ENCODE data around the gene KLHL17.

The KLHL17 gene

DNA sequence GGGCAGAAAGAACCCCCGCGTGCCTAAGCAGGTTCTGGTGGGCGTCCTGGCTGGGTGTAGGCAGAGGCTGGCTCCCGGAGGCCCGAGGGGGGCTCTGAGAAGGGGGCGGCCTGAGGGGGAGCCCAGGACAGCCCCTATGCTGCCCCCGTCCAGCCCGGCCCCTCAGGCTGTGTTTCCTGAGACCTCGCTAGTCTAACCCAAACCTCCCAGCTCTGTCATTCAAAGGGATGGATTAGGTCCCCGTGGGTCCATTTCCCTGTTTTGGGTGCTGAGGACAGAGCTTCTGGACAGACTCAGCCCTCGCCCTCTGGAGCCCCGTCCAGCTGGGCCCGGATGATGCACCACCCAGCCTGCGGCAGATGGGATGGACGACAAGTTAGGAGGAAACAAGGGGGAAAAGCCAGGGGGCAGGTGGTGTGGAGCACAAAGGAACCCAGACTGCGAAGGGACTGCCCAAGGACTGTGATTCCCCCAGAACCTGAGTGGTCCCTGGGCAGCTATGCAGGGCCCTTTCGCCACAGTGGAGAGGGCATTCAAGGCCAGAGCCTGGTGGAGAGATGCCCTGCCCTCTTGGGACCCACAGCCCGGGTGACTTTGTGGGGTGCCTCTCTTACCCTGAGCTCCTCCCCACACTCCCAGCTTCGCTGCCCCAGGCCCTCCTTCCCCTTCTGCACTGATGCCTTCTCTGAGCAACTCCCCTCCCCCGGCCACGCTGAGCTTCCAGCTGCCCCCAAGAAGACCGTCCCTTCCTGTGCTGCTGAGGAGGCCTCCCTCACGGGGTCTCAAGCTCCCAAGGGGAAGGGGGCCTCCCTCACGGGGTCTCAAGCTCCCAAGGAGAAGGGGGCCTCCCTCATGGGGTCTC is 36.7 kb downstream of the KLHL17 start:
- H3K4me3 ChIP-seq (ENCODE audit: severe bottlenecking) = no peak overlapping the region
- H3K36me3 ChIP-seq (ENCODE audit: low read depth) = no peaks in the 10 kb centered on the region
- ATAC-seq (ENCODE audit: low read depth) (no peak), DNase-seq (ENCODE audit: low spot score) (peak; percentile 57)
- H3K4me1 ChIP-seq (ENCODE audit: insufficient read depth, poor library complexity, severe bottlenecking) = peaks cover 5% of the 10 kb centered on the region
- TF ChIP-seq, protein P1, sequence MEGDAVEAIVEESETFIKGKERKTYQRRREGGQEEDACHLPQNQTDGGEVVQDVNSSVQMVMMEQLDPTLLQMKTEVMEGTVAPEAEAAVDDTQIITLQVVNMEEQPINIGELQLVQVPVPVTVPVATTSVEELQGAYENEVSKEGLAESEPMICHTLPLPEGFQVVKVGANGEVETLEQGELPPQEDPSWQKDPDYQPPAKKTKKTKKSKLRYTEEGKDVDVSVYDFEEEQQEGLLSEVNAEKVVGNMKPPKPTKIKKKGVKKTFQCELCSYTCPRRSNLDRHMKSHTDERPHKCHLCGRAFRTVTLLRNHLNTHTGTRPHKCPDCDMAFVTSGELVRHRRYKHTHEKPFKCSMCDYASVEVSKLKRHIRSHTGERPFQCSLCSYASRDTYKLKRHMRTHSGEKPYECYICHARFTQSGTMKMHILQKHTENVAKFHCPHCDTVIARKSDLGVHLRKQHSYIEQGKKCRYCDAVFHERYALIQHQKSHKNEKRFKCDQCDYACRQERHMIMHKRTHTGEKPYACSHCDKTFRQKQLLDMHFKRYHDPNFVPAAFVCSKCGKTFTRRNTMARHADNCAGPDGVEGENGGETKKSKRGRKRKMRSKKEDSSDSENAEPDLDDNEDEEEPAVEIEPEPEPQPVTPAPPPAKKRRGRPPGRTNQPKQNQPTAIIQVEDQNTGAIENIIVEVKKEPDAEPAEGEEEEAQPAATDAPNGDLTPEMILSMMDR (IDR thresholded peaks at IDR 0.05; ENCODE audit: poor library complexity, severe bottlenecking) = no peak
- H3K27ac ChIP-seq (ENCODE audit: poor library complexity, severe bottlenecking) = no peak overlapping the region
- H3K27me3 ChIP-seq (ENCODE audit: insufficient read depth, poor library complexity, severe bottlenecking) = no peaks in the 10 kb centered on the region
- H3K9me3 ChIP-seq (ENCODE audit: severe bottlenecking) = no peaks in the 10 kb centered on the region

DNA sequence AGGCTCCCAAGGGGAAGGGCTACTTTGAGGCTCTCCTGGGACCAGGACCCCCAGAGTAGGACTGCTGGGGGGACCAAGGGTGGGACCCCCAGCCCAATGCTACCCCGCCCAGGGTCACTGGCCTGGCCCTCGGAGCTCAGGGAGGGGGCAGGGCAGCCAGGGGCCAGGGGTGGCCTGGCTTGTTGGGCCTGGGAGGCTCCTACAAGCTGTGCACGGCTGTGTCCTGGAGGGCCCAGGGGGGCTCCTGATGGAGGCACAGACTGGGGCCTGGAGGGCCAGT is 37.3 kb downstream of the KLHL17 start:
- H3K27ac ChIP-seq (ENCODE audit: poor library complexity, severe bottlenecking) = no peak overlapping the region
- no peaks in the 10 kb centered on the region for H3K9me3 ChIP-seq (ENCODE audit: severe bottlenecking)
- no peaks in the 10 kb centered on the region for H3K27me3 ChIP-seq (ENCODE audit: insufficient read depth, poor library complexity, severe bottlenecking)
- ATAC-seq (ENCODE audit: low read depth) = no peak
- peaks cover 5% of the 10 kb centered on the region for H3K4me1 ChIP-seq (ENCODE audit: insufficient read depth, poor library complexity, severe bottlenecking)
- H3K36me3 ChIP-seq (ENCODE audit: low read depth) = no peaks in the 10 kb centered on the region
- DNase-seq (ENCODE audit: low spot score) = no peak
- H3K4me3 ChIP-seq (ENCODE audit: severe bottlenecking) = no peak overlapping the region
- TF ChIP-seq, protein P1 (IDR thresholded peaks at IDR 0.05; ENCODE audit: poor library complexity, severe bottlenecking) = no peak

- peaks cover 5% of the 10 kb centered on the region for H3K4me1 ChIP-seq (ENCODE audit: insufficient read depth, poor library complexity, severe bottlenecking)
- DNase-seq (ENCODE audit: low spot score) = peak; percentile 61
- ATAC-seq (ENCODE audit: low read depth) = no peak
- TF ChIP-seq, protein P1 (IDR thresholded peaks at IDR 0.05; ENCODE audit: poor library complexity, severe bottlenecking) = no peak
- no peaks in the 10 kb centered on the region for H3K9me3 ChIP-seq (ENCODE audit: severe bottlenecking)
- H3K27ac ChIP-seq (ENCODE audit: poor library complexity, severe bottlenecking) = no peak overlapping the region
- H3K4me3 ChIP-seq (ENCODE audit: severe bottlenecking) = no peak overlapping the region
- H3K36me3 ChIP-seq (ENCODE audit: low read depth) = no peaks in the 10 kb centered on the region
- no peaks in the 10 kb centered on the region for H3K27me3 ChIP-seq (ENCODE audit: insufficient read depth, poor library complexity, severe bottlenecking)
Measured at GRCh38 chr1:997993-998744, 37.8 kb downstream of the KLHL17 start.

DNA sequence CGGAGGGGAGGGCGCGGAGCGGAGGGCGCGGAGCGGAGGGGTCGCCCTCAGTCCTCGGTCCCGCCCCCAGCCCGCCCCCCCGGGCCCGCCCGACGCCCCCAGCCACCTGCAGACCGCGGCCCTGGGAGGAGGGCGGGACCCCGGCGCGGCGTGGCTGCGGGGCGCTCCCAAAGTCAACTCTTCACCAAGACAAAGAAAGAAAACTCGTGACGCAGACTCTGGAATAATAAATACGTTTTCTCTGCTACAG is 38.3 kb downstream of the KLHL17 start:
- DNase-seq (ENCODE audit: low spot score) = no peak
- Histone ChIP-seq H3K36me3 (ENCODE audit: low read depth) (no peaks in the 10 kb centered on the region), H3K27me3 (ENCODE audit: insufficient read depth, poor library complexity, severe bottlenecking) (no peaks in the 10 kb centered on the region), H3K4me1 (ENCODE audit: insufficient read depth, poor library complexity, severe bottlenecking) (peaks cover 5% of the 10 kb centered on the region), H3K27ac (ENCODE audit: poor library complexity, severe bottlenecking) (no peak overlapping the region), H3K4me3 (ENCODE audit: severe bottlenecking) (peak overlapping the region; percentile 51), H3K9me3 (ENCODE audit: severe bottlenecking) (no peaks in the 10 kb centered on the region)
- no peak for ATAC-seq (ENCODE audit: low read depth)
- TF ChIP-seq, protein P1 (IDR thresholded peaks at IDR 0.05; ENCODE audit: poor library complexity, severe bottlenecking) = no peak

All from RWPE2 (cell line).